Neural cell (in vitro differentiated cells): ENCODE results near the gene RPS3.

ENCODE experiments used
- EP300 ChIP-seq: fragments of 450-650 bp; conservative IDR thresholded peaks from 2 replicates; pipeline ENCODE4 v1.6.1; 2014; ENCODE audit warnings: antibody characterized with exemption, mild to moderate bottlenecking, moderate library complexity; ENCODE audit not compliant: poor library complexity, severe bottlenecking
- EZH2 ChIP-seq: fragments of 200-600, 300-800 bp; shearing (Covaris generic), sonication (generic); IDR thresholded peaks from 2 replicates; pipeline ENCODE4 v1.6.1; 2014; ENCODE audit warnings: antibody characterized with exemption, low read length, borderline replicate concordance, mild to moderate bottlenecking; ENCODE audit not compliant: insufficient read depth, poor library complexity, severe bottlenecking
- POLR2AphosphoS5 ChIP-seq: IDR thresholded peaks from 2 replicates; pipeline ENCODE4 v1.6.1; 2012
- TAF1 ChIP-seq: IDR thresholded peaks from 2 replicates; pipeline ENCODE4 v1.6.1; 2012; ENCODE audit warnings: low read depth
- TF ChIP-seq, protein P1 (sequence below): fragments of 450-650 bp; IDR thresholded peaks from 2 replicates; pipeline ENCODE4 v1.5.1; 2014; ENCODE audit warnings: antibody characterized with exemption, mild to moderate bottlenecking, moderate library complexity; ENCODE audit not compliant: poor library complexity, severe bottlenecking

DNA sequence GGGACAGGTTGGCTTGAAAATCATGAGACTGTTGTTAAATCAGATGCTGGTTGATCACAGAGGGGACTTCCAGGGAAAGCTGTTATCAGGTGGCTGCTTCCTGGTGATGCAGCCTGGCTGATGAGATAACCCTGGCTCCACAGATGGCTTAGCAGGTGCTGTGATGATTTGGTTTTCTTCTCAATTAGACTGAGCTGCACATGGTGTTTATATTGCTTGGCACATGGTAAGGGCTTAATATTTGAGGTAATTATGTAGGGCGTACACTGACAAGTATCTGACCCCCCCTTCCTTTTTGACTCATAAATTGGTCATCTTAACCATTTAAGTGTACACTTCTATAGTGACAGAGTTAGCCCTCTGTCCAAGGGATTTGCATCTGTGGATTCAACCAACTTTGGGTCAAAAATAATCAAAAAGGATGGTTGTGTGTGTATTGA is 7.0 kb downstream of the RPS3 start:
- TF ChIP-seq EP300 = no peak
- TF ChIP-seq POLR2AphosphoS5 = no peak
- TF ChIP-seq, protein P1, sequence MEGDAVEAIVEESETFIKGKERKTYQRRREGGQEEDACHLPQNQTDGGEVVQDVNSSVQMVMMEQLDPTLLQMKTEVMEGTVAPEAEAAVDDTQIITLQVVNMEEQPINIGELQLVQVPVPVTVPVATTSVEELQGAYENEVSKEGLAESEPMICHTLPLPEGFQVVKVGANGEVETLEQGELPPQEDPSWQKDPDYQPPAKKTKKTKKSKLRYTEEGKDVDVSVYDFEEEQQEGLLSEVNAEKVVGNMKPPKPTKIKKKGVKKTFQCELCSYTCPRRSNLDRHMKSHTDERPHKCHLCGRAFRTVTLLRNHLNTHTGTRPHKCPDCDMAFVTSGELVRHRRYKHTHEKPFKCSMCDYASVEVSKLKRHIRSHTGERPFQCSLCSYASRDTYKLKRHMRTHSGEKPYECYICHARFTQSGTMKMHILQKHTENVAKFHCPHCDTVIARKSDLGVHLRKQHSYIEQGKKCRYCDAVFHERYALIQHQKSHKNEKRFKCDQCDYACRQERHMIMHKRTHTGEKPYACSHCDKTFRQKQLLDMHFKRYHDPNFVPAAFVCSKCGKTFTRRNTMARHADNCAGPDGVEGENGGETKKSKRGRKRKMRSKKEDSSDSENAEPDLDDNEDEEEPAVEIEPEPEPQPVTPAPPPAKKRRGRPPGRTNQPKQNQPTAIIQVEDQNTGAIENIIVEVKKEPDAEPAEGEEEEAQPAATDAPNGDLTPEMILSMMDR = no peak
- TF ChIP-seq TAF1 = no peak
- no peak for TF ChIP-seq EZH2
